Measurements from ENCODE around the gene PLCB1. TPM values are rescaled to one million over a fixed set of nuclear protein-coding genes. Genes with fewer than 3 reads are reported as not detected.

Gene PLCB1
- total and polyA plus RNA-seq, 2 of the 4 experiments (the other 2 are of a cell fraction), result 5.6 to 16.1 TPM

GRCh38 chr20:8504030-8504429 lies 372.0 kb downstream of the PLCB1 start:
- TF ChIP-seq ELK1 (IDR thresholded peaks at IDR 0.05; ENCODE audit: borderline replicate concordance, low read depth, low read length) (no peak), SMC3 (IDR thresholded peaks at IDR 0.05; ENCODE audit: low read depth, low read length) (no peak), CTCF (conservative IDR thresholded peaks at IDR 0.05; ENCODE audit: low read depth, low read length) (no peak), RCOR1 (IDR thresholded peaks at IDR 0.05; ENCODE audit: insufficient replicate concordance, low read length) (no peak), RAD21 (IDR thresholded peaks at IDR 0.05; ENCODE audit: low read length) (no peak), CHD1 (IDR thresholded peaks at IDR 0.05; ENCODE audit: low read depth, low read length) (no peak), MAFK (IDR thresholded peaks at IDR 0.05; ENCODE audit: low read depth, low read length) (no peak), CEBPB (IDR thresholded peaks at IDR 0.05; ENCODE audit: low read depth, low read length) (no peak), RFX5 (IDR thresholded peaks at IDR 0.05; ENCODE audit: low read depth, low read length) (no peak), BHLHE40 (IDR thresholded peaks at IDR 0.05; ENCODE audit: low read depth, low read length) (no peak), POLR2A (IDR thresholded peaks at IDR 0.05; ENCODE audit: low read depth, low read length) (no peak), MXI1 (IDR thresholded peaks at IDR 0.05; ENCODE audit: borderline replicate concordance, low read depth, low read length) (no peak)
- TF ChIP-seq, protein P1, sequence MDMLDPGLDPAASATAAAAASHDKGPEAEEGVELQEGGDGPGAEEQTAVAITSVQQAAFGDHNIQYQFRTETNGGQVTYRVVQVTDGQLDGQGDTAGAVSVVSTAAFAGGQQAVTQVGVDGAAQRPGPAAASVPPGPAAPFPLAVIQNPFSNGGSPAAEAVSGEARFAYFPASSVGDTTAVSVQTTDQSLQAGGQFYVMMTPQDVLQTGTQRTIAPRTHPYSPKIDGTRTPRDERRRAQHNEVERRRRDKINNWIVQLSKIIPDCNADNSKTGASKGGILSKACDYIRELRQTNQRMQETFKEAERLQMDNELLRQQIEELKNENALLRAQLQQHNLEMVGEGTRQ (IDR thresholded peaks at IDR 0.05; ENCODE audit: low read depth, low read length), result no peak
- no peak overlapping the region for H4K91ac ChIP-seq (ENCODE audit: insufficient read depth, low read depth, low read length)
- no peak overlapping the region for H2BK15ac ChIP-seq (ENCODE audit: low read depth, low read length)
- H3K4me1 ChIP-seq (ENCODE audit: control insufficient read depth, insufficient read depth, low read length), result no peaks in the 10 kb centered on the region
- ChIA-PET CTCF (no interaction called here), POLR2A (ENCODE audit: unreplicated experiment) (no interaction called here)
- H2AFZ ChIP-seq (replicated peaks; ENCODE audit: low read length, poor library complexity), result no peak overlapping the region
- no peak for DNase-seq
- H3K23ac ChIP-seq (ENCODE audit: low read depth, low read length), result no peak overlapping the region
- no TSS peak for BruUV-seq (replicated peaks)
- no peaks in the 10 kb centered on the region for H3K9me3 ChIP-seq (ENCODE audit: control insufficient read depth, insufficient read depth, low read length)
- no peaks in the 10 kb centered on the region; a peak in 1 of 4 replicates for H3K79me1 ChIP-seq (ENCODE audit: low read depth in 1 of 2, low read length in 2 of 2)
- H3K36me3 ChIP-seq (ENCODE audit: control insufficient read depth, insufficient read depth, low read length), result no peaks in the 10 kb centered on the region
- no peak overlapping the region for H3K18ac ChIP-seq (ENCODE audit: low read depth, low read length)
- H4K5ac ChIP-seq (ENCODE audit: low read depth, low read length), result no peak overlapping the region
- H4K8ac ChIP-seq (ENCODE audit: low read depth in 2 of 2, low read length in 2 of 2), result no peak overlapping the region
- no peaks in the 10 kb centered on the region for H3K9me1 ChIP-seq (ENCODE audit: insufficient read depth, low read length)
- H2BK5ac ChIP-seq (ENCODE audit: low read depth, low read length, poor library complexity, severe bottlenecking), result no peak overlapping the region
- WGBS, 2 experiments (ENCODE audit: extremely low coverage in 2 of 2, insufficient read length in 1 of 2), result 62% methylated on average over 2 of the region's 5 CpGs; no CpG with 5 or more reads in 1 of the 2 experiments
- no peak overlapping the region for H3K4me2 ChIP-seq (ENCODE audit: low read depth, low read length)
- no peak overlapping the region for H3K14ac ChIP-seq (replicated peaks; ENCODE audit: low read depth, low read length)
- no peak overlapping the region for H2BK20ac ChIP-seq (ENCODE audit: low read depth, low read length)
- no peak overlapping the region for H2AK9ac ChIP-seq (replicated peaks; ENCODE audit: low read depth, low read length, poor library complexity)
- no peak overlapping the region for H3K4me3 ChIP-seq (ENCODE audit: insufficient read depth, low read depth, low read length)
- H2AK5ac ChIP-seq (ENCODE audit: low read depth, low read length), result no peak overlapping the region
- in situ Hi-C loops (cut with MboI; ENCODE audit: low sequenced_read_pairs) (no loop called here), intact Hi-C loops (cut with micrococcal nuclease) (no loop called here), dilution Hi-C loops (cut with HindIII; ENCODE audit: low sequenced_read_pairs, unreplicated experiment) (no loop called here)
- no peak overlapping the region for H3K4ac ChIP-seq (ENCODE audit: low read depth, low read length)
- H3K27ac ChIP-seq (ENCODE audit: insufficient read depth, low read length), result no peak overlapping the region
- no peak overlapping the region for H2BK120ac ChIP-seq (ENCODE audit: low read depth, low read length)
- no peaks in the 10 kb centered on the region for H4K20me1 ChIP-seq (ENCODE audit: insufficient read depth, low read length)
- ATAC-seq (ENCODE audit: low read depth), result no peak
- no peak overlapping the region for H3K56ac ChIP-seq (ENCODE audit: extremely low read depth, insufficient read depth, low read length)
- no peak overlapping the region for H3K9ac ChIP-seq (ENCODE audit: low read depth, low read length)
- H3K27me3 ChIP-seq (ENCODE audit: control insufficient read depth, insufficient read depth, low read length), result no peaks in the 10 kb centered on the region
